Mammary epithelial cell (primary cell): ENCODE measurements around the gene ITGB7.

ENCODE experiments used
- CTCF ChIP-seq, 2 donors: IDR thresholded peaks in 1 of 2; conservative IDR thresholded peaks in 1 of 2; 2 replicates each; pipeline ENCODE4 v1.5.1; 2011 to 2012; ENCODE audit warnings: inconsistent platforms in 2 of 2, low read length in 2 of 2, mild to moderate bottlenecking in 2 of 2, control low read depth in 1 of 2, low read depth in 1 of 2; ENCODE audit not compliant: insufficient read depth in 1 of 2; ENCODE audit errors: extremely low read depth in 1 of 2
- EZH2 ChIP-seq: IDR thresholded peaks from 2 replicates; pipeline ENCODE4 v1.6.1; 2012; ENCODE audit warnings: low read length, inconsistent platforms, borderline replicate concordance

DNA sequence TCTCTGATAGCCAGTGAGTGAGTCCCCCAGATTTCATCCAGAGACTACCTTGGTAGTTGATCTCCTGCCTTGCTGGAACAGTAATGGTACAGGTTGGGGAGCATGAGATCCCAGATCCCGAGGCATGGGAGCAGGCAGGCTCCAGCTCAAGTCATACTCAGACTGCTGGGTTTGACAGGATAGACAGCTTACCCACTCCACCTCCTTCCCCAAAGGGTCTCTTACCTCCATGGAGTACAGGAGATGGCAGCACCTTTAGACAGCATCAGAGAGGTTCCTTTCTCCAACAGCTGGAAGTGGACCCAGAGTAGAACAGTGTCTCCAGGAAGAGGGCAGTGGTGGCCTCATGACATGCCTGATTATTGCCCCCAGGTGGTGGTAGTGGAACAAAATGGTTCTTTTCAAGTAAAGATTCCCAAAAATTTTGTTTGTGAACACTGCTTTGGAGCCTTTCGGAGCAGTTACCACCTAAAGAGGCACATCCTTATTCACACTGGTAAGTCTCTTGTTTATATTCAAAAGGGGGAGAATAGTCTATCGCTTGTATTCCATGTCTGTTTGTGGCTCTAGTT is 21.4 kb downstream of the ITGB7 start:
- no peak for TF ChIP-seq CTCF (conservative IDR thresholded peaks at IDR 0.05 in 1 of 2, IDR thresholded peaks at IDR 0.05 in 1 of 2; ENCODE audit: extremely low read depth in 1 of 2, insufficient read depth in 1 of 2, low read depth in 1 of 2, low read length in 2 of 2)
- no peak for TF ChIP-seq EZH2
